B cell (primary cell): Measurements from ENCODE around the gene TRAF3. TPM values are rescaled to one million over a fixed set of nuclear protein-coding genes. Genes with fewer than 3 reads are reported as not detected.
A peak's percentile ranks its signal among the peaks of the same experiment; 100 is the strongest.

Source experiments
- ATAC-seq: fragments of 200-7000 bp; cut with Tn5 transposase; one replicate; pipeline ENCODE4 v1.10.0; 2021; ENCODE audit warnings: low read depth, mild to moderate bottlenecking, moderate number of reproducible peaks, moderate library complexity
- CTCF ChIA-PET: fragments of 350-600 bp; sonication (Branson Sonifier 250); formaldehyde crosslinking; loops from one replicate; lab custom pipeline; 2021; ENCODE audit warnings: antibody characterized with exemption, inconsistent platforms; lab: Charles Lee
- POLR2A ChIA-PET: fragments of 350-600 bp; sonication (Branson Sonifier 250); formaldehyde crosslinking; loops from one replicate; lab custom pipeline; 2021; ENCODE audit warnings: antibody characterized with exemption; lab: Charles Lee
- DNase-seq: peaks from one replicate; pipeline ENCODE4 v3.0.0; 2013
- H2AFZ ChIP-seq: 2 replicates; pipeline ENCODE4 v1.6.1; 2012; ENCODE audit warnings: mild to moderate bottlenecking, low read depth, low read length; ENCODE audit not compliant: insufficient read depth, poor library complexity, severe bottlenecking
- H3K27ac ChIP-seq, 2 donors: 1 replicate in 1 of 2; 2 replicates in 1 of 2; pipeline ENCODE4 v1.5.1; 2012 to 2013; ENCODE audit warnings: low read length in 2 of 2, mild to moderate bottlenecking in 2 of 2, moderate library complexity in 1 of 2
- H3K27me3 ChIP-seq, 4 experiments: fragments of 200-600 bp in 1 of 4; sonication (generic) in 1 of 4; replicated peaks in 1 of 4; 1 replicate in 2 of 4; 2 replicates in 2 of 4; pipeline versions ENCODE4 v1.6.1 to v1.7.0; 2013 to 2016; ENCODE audit warnings: low read length in 3 of 4, mild to moderate bottlenecking in 2 of 4, mixed read lengths in 1 of 4, moderate library complexity in 1 of 4; ENCODE audit not compliant: insufficient read depth in 4 of 4, control insufficient read depth in 3 of 4; ENCODE audit errors: control extremely low read depth in 1 of 4
- H3K36me3 ChIP-seq, 2 experiments: replicated peaks in 1 of 2; 1 replicate in 1 of 2; 2 replicates in 1 of 2; pipeline versions ENCODE4 v1.6.1 to v1.7.1; 2013; ENCODE audit warnings: low read length in 1 of 2; ENCODE audit not compliant: insufficient read depth in 2 of 2, control insufficient read depth in 1 of 2; ENCODE audit errors: control extremely low read depth in 1 of 2, extremely low read depth in 1 of 2
- H3K4me1 ChIP-seq, 2 donors: fragments of 200-600 bp in 1 of 2; sonication (generic) in 1 of 2; 1 replicate in 1 of 2; 2 replicates in 1 of 2; pipeline versions ENCODE4 v1.5.1 to v1.6.1; 2013 to 2017; ENCODE audit warnings: low read length in 2 of 2; ENCODE audit not compliant: control insufficient read depth in 2 of 2, insufficient read depth in 2 of 2
- H3K4me2 ChIP-seq: replicated peaks from 2 replicates; pipeline ENCODE3; 2012; ENCODE audit warnings: mild to moderate bottlenecking, low read depth, low read length; ENCODE audit not compliant: poor library complexity, severe bottlenecking
- H3K4me3 ChIP-seq, 5 experiments: fragments of 200-600 bp in 1 of 5; sonication (generic) in 1 of 5; 1 replicate in 3 of 5; 2 replicates in 2 of 5; pipeline versions ENCODE4 v1.5.1 to v1.7.0; 2011 to 2016; ENCODE audit warnings: low read length in 4 of 5, mild to moderate bottlenecking in 4 of 5, low read depth in 2 of 5, control low read depth in 1 of 5, moderate library complexity in 1 of 5; ENCODE audit not compliant: insufficient read depth in 1 of 5; ENCODE audit errors: control extremely low read depth in 1 of 5, extremely low read depth in 1 of 5
- H3K79me2 ChIP-seq: fragments of 200-600 bp; sonication (generic); one replicate; pipeline ENCODE4 v1.6.0; 2016; ENCODE audit warnings: low read length; ENCODE audit not compliant: control insufficient read depth, insufficient read depth
- H3K9ac ChIP-seq: fragments of 200-600 bp; sonication (generic); 2 replicates; pipeline ENCODE4 v1.6.1; 2017; ENCODE audit warnings: mild to moderate bottlenecking, low read length, moderate library complexity
- H3K9me3 ChIP-seq, 3 donors: one replicate each; pipeline versions ENCODE4 v1.6.1 to v1.7.1; 2013; ENCODE audit warnings: low read length in 2 of 3; ENCODE audit not compliant: control insufficient read depth in 2 of 3, insufficient read depth in 1 of 3; ENCODE audit errors: control extremely low read depth in 1 of 3
- H4K20me1 ChIP-seq: 2 replicates; pipeline ENCODE4 v1.6.0; 2012; ENCODE audit warnings: mild to moderate bottlenecking, low read length; ENCODE audit not compliant: insufficient read depth, control insufficient read depth, poor library complexity, severe bottlenecking
- H3K27ac Mint-ChIP-seq: one replicate; pipeline ENCODE4 v1.8.0; 2021; ENCODE audit warnings: mixed read lengths
- H3K27me3 Mint-ChIP-seq: one replicate; pipeline ENCODE4 v1.8.0; 2021; ENCODE audit warnings: mixed read lengths
- H3K4me1 Mint-ChIP-seq: one replicate; pipeline ENCODE4 v1.8.0; 2021; ENCODE audit warnings: mixed read lengths
- H3K4me3 Mint-ChIP-seq: one replicate; pipeline ENCODE4 v1.8.0; 2021; ENCODE audit warnings: mixed read lengths
- H3K9me3 Mint-ChIP-seq: one replicate; pipeline ENCODE4 v1.8.0; 2022; ENCODE audit warnings: mixed read lengths; ENCODE audit not compliant: insufficient read depth
- EZH2 ChIP-seq: IDR thresholded peaks from 2 replicates; pipeline ENCODE4 v1.6.1; 2012; ENCODE audit warnings: borderline replicate concordance, low read depth, mild to moderate bottlenecking, moderate library complexity, low read length; ENCODE audit not compliant: insufficient read depth, poor library complexity, severe bottlenecking
- WGBS: methylation state at CpG from one replicate; pipeline ENCODE4 v1.1.5; 2013; ENCODE audit warnings: missing lambda C conversion rate; ENCODE audit not compliant: insufficient coverage; 5-methylcytosine and 5-hydroxymethylcytosine counted together
- intact Hi-C: fragments of 100-400 bp; cut with micrococcal nuclease; formaldehyde crosslinking; loops from one replicate; pipeline ENCODE4 v1.10.0; 2022
- polyA plus RNA-seq: library from polyadenylated mRNA; depleted of rRNA; stranded (reverse); fragments of >200 nt; gene quantifications from 2 replicates; pipeline ENCODE4 v1.2.3, GENCODE V29; 2012
- total RNA-seq, 2 donors: library from RNA; stranded (reverse); fragments of 120-200 nt in 1 of 2; gene quantifications; 1 replicate in 1 of 2; 2 replicates in 1 of 2; pipeline versions ENCODE4 v1.2.3 to v1.2.4, GENCODE V29; 2013 to 2022
- TF ChIP-seq, protein P1 (sequence below): fragments of 200-600 bp; IDR thresholded peaks from one replicate; pipeline ENCODE4 v1.8.0; 2022; ENCODE audit warnings: antibody characterized with exemption, mild to moderate bottlenecking

The TRAF3 gene
- total and polyA plus RNA-seq, 2 donors (not counting 1 experiment from before 2014, with no cell fraction given) = 42.8 to 89.8 TPM

DNA sequence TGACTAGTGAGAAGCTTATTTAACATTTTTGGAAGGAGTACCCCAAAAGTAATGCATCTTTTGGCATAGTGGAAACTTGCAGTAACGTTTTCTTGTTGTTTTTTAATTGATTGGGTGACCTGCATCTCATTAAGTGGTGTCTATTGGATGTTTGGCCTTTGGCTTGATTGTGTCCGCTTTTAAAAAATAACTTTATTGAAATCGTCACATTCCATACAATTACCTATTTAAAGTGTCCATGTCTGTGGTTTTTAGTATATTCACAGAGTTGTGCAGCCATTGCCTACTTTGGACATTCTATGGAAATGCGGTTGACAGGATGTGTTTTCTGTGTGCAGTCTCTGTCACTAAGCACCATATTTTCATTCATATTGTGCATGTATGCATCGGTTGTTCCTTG lies 46.3 kb downstream of the TRAF3 start:
- Histone ChIP-seq H3K27ac (no peak overlapping the region), H3K4me3 (no peak overlapping the region), H3K4me1 (peaks cover 41 to 52% of the 10 kb centered on the region in 2 donors), H3K36me3 (peaks cover 0 to 20% of the 10 kb centered on the region in 2 experiments), H2AFZ (no peak overlapping the region), H4K20me1 (peaks cover 93% of the 10 kb centered on the region), H3K27me3 (no peaks in the 10 kb centered on the region), H3K4me2 (no peak overlapping the region), H3K9me3 (no peaks in the 10 kb centered on the region), H3K9ac (no peak overlapping the region), H3K79me2 (peaks cover 99% of the 10 kb centered on the region)
- no peak for DNase-seq
- WGBS = no CpG with 5 or more reads among the region's 5 CpGs
- intact Hi-C loops = no loop called here
- TF ChIP-seq EZH2 = no peak
- TF ChIP-seq, protein P1, sequence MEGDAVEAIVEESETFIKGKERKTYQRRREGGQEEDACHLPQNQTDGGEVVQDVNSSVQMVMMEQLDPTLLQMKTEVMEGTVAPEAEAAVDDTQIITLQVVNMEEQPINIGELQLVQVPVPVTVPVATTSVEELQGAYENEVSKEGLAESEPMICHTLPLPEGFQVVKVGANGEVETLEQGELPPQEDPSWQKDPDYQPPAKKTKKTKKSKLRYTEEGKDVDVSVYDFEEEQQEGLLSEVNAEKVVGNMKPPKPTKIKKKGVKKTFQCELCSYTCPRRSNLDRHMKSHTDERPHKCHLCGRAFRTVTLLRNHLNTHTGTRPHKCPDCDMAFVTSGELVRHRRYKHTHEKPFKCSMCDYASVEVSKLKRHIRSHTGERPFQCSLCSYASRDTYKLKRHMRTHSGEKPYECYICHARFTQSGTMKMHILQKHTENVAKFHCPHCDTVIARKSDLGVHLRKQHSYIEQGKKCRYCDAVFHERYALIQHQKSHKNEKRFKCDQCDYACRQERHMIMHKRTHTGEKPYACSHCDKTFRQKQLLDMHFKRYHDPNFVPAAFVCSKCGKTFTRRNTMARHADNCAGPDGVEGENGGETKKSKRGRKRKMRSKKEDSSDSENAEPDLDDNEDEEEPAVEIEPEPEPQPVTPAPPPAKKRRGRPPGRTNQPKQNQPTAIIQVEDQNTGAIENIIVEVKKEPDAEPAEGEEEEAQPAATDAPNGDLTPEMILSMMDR = no peak
- ATAC-seq = no peak
- H3K4me1 Mint-ChIP-seq = peaks cover 79% of the 10 kb centered on the region
- no peak overlapping the region for H3K27ac Mint-ChIP-seq
- H3K9me3 Mint-ChIP-seq = no peaks in the 10 kb centered on the region
- CTCF ChIA-PET = no interaction called here
- no peaks in the 10 kb centered on the region for H3K27me3 Mint-ChIP-seq
- no peak overlapping the region for H3K4me3 Mint-ChIP-seq
- POLR2A ChIA-PET = no interaction called here

DNA sequence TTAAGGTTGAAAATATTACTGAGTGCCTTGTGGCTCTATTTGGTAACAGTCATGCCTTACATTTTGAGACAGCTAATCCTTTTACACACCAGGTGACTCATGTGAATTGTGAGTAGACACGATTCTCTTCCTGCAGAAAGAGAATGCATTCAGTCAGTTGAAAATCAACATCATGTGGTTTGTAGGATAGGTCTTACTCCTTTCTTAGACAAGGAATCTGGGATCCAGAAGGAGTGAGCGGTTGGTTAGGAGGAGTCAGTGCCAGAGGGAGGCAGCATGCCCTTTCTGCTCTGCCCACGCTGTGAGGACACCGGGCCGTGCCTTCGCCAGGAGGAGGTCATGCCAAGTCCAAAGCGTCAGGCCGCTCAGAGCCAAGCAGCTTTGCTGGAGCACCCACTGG lies 47.6 kb downstream of the TRAF3 start:
- H3K4me3 ChIP-seq = no peak overlapping the region
- ChIA-PET POLR2A (interaction anchor here (0.5 kb wide), 1 partner anchor 30 kb away, joined by 4 read pairs; no protein-coding TSS in a partner anchor), CTCF (no interaction called here)
- H3K9me3 Mint-ChIP-seq = no peaks in the 10 kb centered on the region
- no peaks in the 10 kb centered on the region for H3K27me3 ChIP-seq
- peaks cover 32 to 39% of the 10 kb centered on the region in 2 donors for H3K4me1 ChIP-seq
- 93% methylated on average over 8 of the region's 8 CpGs for WGBS
- no peak overlapping the region for H3K27ac ChIP-seq
- no peak for DNase-seq
- H2AFZ ChIP-seq = no peak overlapping the region
- H3K4me1 Mint-ChIP-seq = peaks cover 79% of the 10 kb centered on the region
- intact Hi-C loops = no loop called here
- H3K4me2 ChIP-seq = no peak overlapping the region
- no peaks in the 10 kb centered on the region for H3K27me3 Mint-ChIP-seq
- peaks cover 0 to 20% of the 10 kb centered on the region in 2 experiments for H3K36me3 ChIP-seq
- no peak overlapping the region for H3K9ac ChIP-seq
- no peak for ATAC-seq
- H3K4me3 Mint-ChIP-seq = no peak overlapping the region
- H3K9me3 ChIP-seq = no peaks in the 10 kb centered on the region
- peaks cover 98% of the 10 kb centered on the region for H3K79me2 ChIP-seq
- H4K20me1 ChIP-seq = peaks cover 94% of the 10 kb centered on the region
- TF ChIP-seq, protein P1 = no peak
- TF ChIP-seq EZH2 = no peak
- peak overlapping the region; percentile 34 for H3K27ac Mint-ChIP-seq
